Neutrophil (primary cell): ENCODE results near the gene RUNX2.

Experiments
- H3K27ac ChIP-seq: fragments of 200-600 bp; sonication (generic); 2 replicates; pipeline ENCODE4 v1.5.1; 2016; ENCODE audit warnings: mild to moderate bottlenecking, moderate library complexity
- H3K27me3 ChIP-seq: fragments of 200-600 bp; sonication (generic); 2 replicates; pipeline ENCODE4 v1.6.0; 2016; ENCODE audit warnings: mild to moderate bottlenecking
- H3K36me3 ChIP-seq: fragments of 200-600 bp; sonication (generic); 2 replicates; pipeline ENCODE4 v1.5.1; 2017
- H3K4me1 ChIP-seq, 2 experiments: fragments of 200-600 bp in 1 of 2; sonication (generic) in 1 of 2; 1 replicate in 1 of 2; 2 replicates in 1 of 2; pipeline versions ENCODE4 v1.5.1 to v1.6.1; 2013 to 2016; ENCODE audit warnings: low read depth in 1 of 2, low read length in 1 of 2, mild to moderate bottlenecking in 1 of 2, moderate library complexity in 1 of 2; ENCODE audit not compliant: control insufficient read depth in 1 of 2, insufficient read depth in 1 of 2
- H3K4me3 ChIP-seq, 2 experiments: fragments of 200-600 bp in 1 of 2; sonication (generic) in 1 of 2; 1 replicate in 1 of 2; 2 replicates in 1 of 2; pipeline ENCODE4 v1.5.1; 2013 to 2016; ENCODE audit warnings: low read depth in 1 of 2, low read length in 1 of 2, mild to moderate bottlenecking in 1 of 2, moderate library complexity in 1 of 2
- H3K9me3 ChIP-seq: fragments of 200-600 bp; sonication (generic); 2 replicates; pipeline ENCODE4 v1.5.1; 2016
- CTCF ChIP-seq: fragments of 200-600 bp; sonication (generic); IDR thresholded peaks from 2 replicates; pipeline ENCODE4 v1.5.1; 2016; ENCODE audit warnings: antibody characterized with exemption

Gene RUNX2

GRCh38 chr6:45415315-45415714 lies 87.2 kb downstream of the RUNX2 start:
- no peak for TF ChIP-seq CTCF
- no peaks in the 10 kb centered on the region for H3K9me3 ChIP-seq
- no peak overlapping the region for H3K4me3 ChIP-seq
- H3K36me3 ChIP-seq: no peaks in the 10 kb centered on the region
- peaks cover 15% of the 10 kb centered on the region for H3K27me3 ChIP-seq
- no peak overlapping the region for H3K27ac ChIP-seq
- peaks cover 11 to 15% of the 10 kb centered on the region in 2 experiments for H3K4me1 ChIP-seq

- Histone ChIP-seq H3K4me3 (no peak overlapping the region), H3K36me3 (no peaks in the 10 kb centered on the region), H3K4me1 (peaks cover 17 to 21% of the 10 kb centered on the region in 2 experiments), H3K9me3 (no peaks in the 10 kb centered on the region), H3K27me3 (peaks cover 21% of the 10 kb centered on the region), H3K27ac (no peak overlapping the region)
- TF ChIP-seq CTCF: no peak
Measured at GRCh38 chr6:45415788-45416518, 87.8 kb downstream of the RUNX2 start.

- Histone ChIP-seq H3K4me3 (no peak overlapping the region), H3K27me3 (peaks cover 23% of the 10 kb centered on the region), H3K27ac (no peak overlapping the region), H3K4me1 (peaks cover 23 to 26% of the 10 kb centered on the region in 2 experiments), H3K36me3 (no peaks in the 10 kb centered on the region), H3K9me3 (no peaks in the 10 kb centered on the region)
- no peak for TF ChIP-seq CTCF
Measured at GRCh38 chr6:45416700-45417099, 88.6 kb downstream of the RUNX2 start.

GRCh38 chr6:45417436-45417835 lies 89.3 kb downstream of the RUNX2 start:
- peaks cover 23% of the 10 kb centered on the region for H3K27me3 ChIP-seq
- H3K4me1 ChIP-seq: peaks cover 23 to 26% of the 10 kb centered on the region in 2 experiments
- H3K36me3 ChIP-seq: no peaks in the 10 kb centered on the region
- no peak overlapping the region for H3K4me3 ChIP-seq
- H3K9me3 ChIP-seq: no peaks in the 10 kb centered on the region
- no peak for TF ChIP-seq CTCF
- H3K27ac ChIP-seq: no peak overlapping the region

- Histone ChIP-seq H3K27ac (no peak overlapping the region), H3K4me1 (peaks cover 33 to 34% of the 10 kb centered on the region in 2 experiments), H3K27me3 (peaks cover 23% of the 10 kb centered on the region), H3K9me3 (no peaks in the 10 kb centered on the region), H3K4me3 (peak overlapping the region; percentile 73 to 84), H3K36me3 (no peaks in the 10 kb centered on the region)
- TF ChIP-seq CTCF: no peak
Measured at GRCh38 chr6:45419571-45420082, 91.5 kb downstream of the RUNX2 start.
